K562 (cell line): ENCODE data around the gene ZBTB7A. TPM values are rescaled to one million over a fixed set of nuclear protein-coding genes. Genes with fewer than 3 reads are reported as not detected.

Experiments
- ATAC-seq: fragments of 200-7000 bp; cut with Tn5 transposase; 3 replicates; pipeline ENCODE4 v1.9.1; 2020; ENCODE audit warnings: moderate library complexity
- BruUV-seq: library from RNA; stranded (reverse); fragments of 400-500 nt; replicated peaks from 2 replicates; lab custom pipeline; 2021; lab: Mats Ljungman, UMichigan
- CTCF ChIA-PET: fragments of 300-600 bp; formaldehyde crosslinking; extraction: SDS; loops from one replicate; lab custom pipeline; 2021; ENCODE audit warnings: low intra/inter-chr PET ratio; lab: Yijun Ruan, JAX
- POLR2A ChIA-PET: fragments of 300-600, 350-650 bp; sonication (Branson Sonifier 250); formaldehyde crosslinking; extraction: SDS; loops from one replicate; lab custom pipeline; 2021; ENCODE audit warnings: antibody characterized with exemption, inconsistent platforms; lab: Yijun Ruan, JAX
- DNase-seq, 4 experiments: peaks; one replicate each; pipeline versions ENCODE4 v3.0.0 to v3.0.0-alpha.2; 2011 to 2018; ENCODE audit warnings: low spot score in 3 of 4, mixed read lengths in 3 of 4; ENCODE audit errors: extremely low read depth in 1 of 4
- FAIRE-seq: peaks from 2 replicates; lab custom pipeline; 2011; peaks lifted over from hg19 to GRCh38; lab: Jason Lieb, UNC
- H2AFZ ChIP-seq: 2 replicates; pipeline ENCODE4 v1.6.0; 2011; ENCODE audit warnings: low read depth, low read length, control low read depth, inconsistent platforms
- H3K27ac ChIP-seq: fragments of 200-600 bp; 3 replicates; pipeline ENCODE4 v1.8.0; 2011; ENCODE audit warnings: low read depth, mild to moderate bottlenecking, control low read depth, inconsistent platforms, low read length, moderate library complexity, mixed read lengths; ENCODE audit errors: extremely low read depth
- H3K27me3 ChIP-seq, 2 experiments: fragments of 300-600 bp in 1 of 2; 2 replicates in 1 of 2; 3 replicates in 1 of 2; pipeline versions ENCODE4 v1.6.0 to v1.8.0; 2011; ENCODE audit warnings: inconsistent platforms in 2 of 2, low read length in 2 of 2, mild to moderate bottlenecking in 1 of 2, mixed read lengths in 1 of 2, moderate library complexity in 1 of 2; ENCODE audit not compliant: control insufficient read depth in 2 of 2, insufficient read depth in 2 of 2
- H3K36me3 ChIP-seq: fragments of 300-600 bp; 3 replicates; pipeline ENCODE4 v1.8.0; 2011; ENCODE audit warnings: mild to moderate bottlenecking, low read length, inconsistent platforms; ENCODE audit not compliant: control insufficient read depth, insufficient read depth
- H3K4me1 ChIP-seq, 2 experiments: fragments of 200-600 bp in 1 of 2; replicated peaks in 1 of 2; 2 replicates in 1 of 2; 3 replicates in 1 of 2; pipeline versions ENCODE4 v1.5.1 to v1.8.0; 2011; ENCODE audit warnings: inconsistent platforms in 2 of 2, low read length in 2 of 2, mild to moderate bottlenecking in 1 of 2, mixed read lengths in 1 of 2, moderate library complexity in 1 of 2; ENCODE audit not compliant: control insufficient read depth in 2 of 2, insufficient read depth in 2 of 2
- H3K4me2 ChIP-seq: 2 replicates; pipeline ENCODE4 v1.6.1; 2011; ENCODE audit warnings: low read length, control low read depth, inconsistent platforms, mixed read lengths; ENCODE audit not compliant: insufficient read depth
- H3K4me3 ChIP-seq: fragments of 200-600 bp; sonication (generic), shearing (Covaris generic); 2 replicates; pipeline ENCODE4 v1.5.1; 2016; ENCODE audit warnings: control low read depth, inconsistent platforms
- H3K79me2 ChIP-seq: fragments of 200-600 bp; 3 replicates; pipeline ENCODE4 v1.8.0; 2011; ENCODE audit warnings: low read length, inconsistent platforms; ENCODE audit not compliant: control insufficient read depth, insufficient read depth
- H3K9ac ChIP-seq, 2 experiments: 2 replicates each; pipeline versions ENCODE4 v1.6.0 to v1.6.1; 2011; ENCODE audit warnings: low read depth in 2 of 2, low read length in 2 of 2, control low read depth in 1 of 2, inconsistent platforms in 1 of 2, mild to moderate bottlenecking in 1 of 2, mixed read lengths in 1 of 2; ENCODE audit not compliant: insufficient read depth in 1 of 2
- H3K9me1 ChIP-seq: one replicate; pipeline ENCODE4 v1.6.0; 2011; ENCODE audit warnings: inconsistent platforms, mild to moderate bottlenecking, low read length, moderate library complexity; ENCODE audit not compliant: control insufficient read depth, insufficient read depth
- H3K9me3 ChIP-seq: replicated peaks from 2 replicates; pipeline ENCODE4 v1.5.1; 2011; ENCODE audit warnings: low read depth, low read length, inconsistent platforms; ENCODE audit not compliant: control insufficient read depth, insufficient read depth
- H4K20me1 ChIP-seq: replicated peaks from 2 replicates; pipeline ENCODE4 v1.6.1; 2011; ENCODE audit warnings: low read length, inconsistent platforms, mixed read lengths; ENCODE audit not compliant: control insufficient read depth, insufficient read depth
- ELF4 ChIP-seq: fragments of 450-650 bp; formaldehyde crosslinking; IDR thresholded peaks from 2 replicates; pipeline ENCODE4 v1.4.0; 2022; ENCODE audit warnings: missing genetic modification characterization
- EP400 ChIP-seq: fragments of 450-650 bp; IDR thresholded peaks from 2 replicates; pipeline ENCODE4 v1.6.1; 2017; ENCODE audit warnings: antibody characterized with exemption, mild to moderate bottlenecking, moderate library complexity
- GABPB1 ChIP-seq: sonication (generic); formaldehyde crosslinking; IDR thresholded peaks from 2 replicates; pipeline ENCODE4 v1.8.0; 2022; ENCODE audit warnings: mild to moderate bottlenecking, missing genetic modification reagents
- POLR2AphosphoS5 ChIP-seq: IDR thresholded peaks from 2 replicates; pipeline ENCODE4 v1.6.1; 2011; ENCODE audit warnings: mild to moderate bottlenecking, low read depth, low read length, moderate library complexity; ENCODE audit not compliant: control insufficient read depth, insufficient read depth
- POLR3A ChIP-seq: IDR thresholded peaks from 2 replicates; pipeline ENCODE4 v1.6.1; 2011; ENCODE audit warnings: borderline replicate concordance, mild to moderate bottlenecking, moderate library complexity; ENCODE audit not compliant: insufficient read length, insufficient read depth; ENCODE audit errors: extremely low read depth
- RBFOX2 ChIP-seq: fragments of 200-400 bp; formaldehyde crosslinking; IDR thresholded peaks from 2 replicates; pipeline ENCODE4 v1.6.1; 2017; ENCODE audit warnings: low read depth, mild to moderate bottlenecking, low read length, moderate library complexity
- SUPT5H ChIP-seq: fragments of 450-650 bp; IDR thresholded peaks from 2 replicates; pipeline ENCODE4 v1.6.1; 2016
- TBP ChIP-seq: optimal IDR thresholded peaks from 2 replicates; pipeline ENCODE3; 2011; ENCODE audit warnings: low read depth, low read length, improper control_type of control experiment
- U2AF1 ChIP-seq: fragments of 200-400 bp; formaldehyde crosslinking; optimal IDR thresholded peaks from 2 replicates; pipeline ENCODE3; 2017; ENCODE audit warnings: mild to moderate bottlenecking, low read depth, low read length, moderate library complexity
- ZFX ChIP-seq: sonication (generic); formaldehyde crosslinking; IDR thresholded peaks from 2 replicates; pipeline ENCODE4 v1.8.0; 2022; ENCODE audit warnings: mild to moderate bottlenecking, missing genetic modification reagents, moderate library complexity
- ZNF551 ChIP-seq: fragments of 250-450 bp; sonication (Bioruptor Pico); IDR thresholded peaks from 2 replicates; pipeline ENCODE4 v1.5.0; 2021; ENCODE audit warnings: mild to moderate bottlenecking, moderate library complexity
- WGBS: fragments of 100-300 bp; shearing (Covaris generic); methylation state at CpG from one replicate; pipeline ENCODE4 v1.1.6; 2016; ENCODE audit warnings: low coverage, mixed read lengths; ENCODE audit not compliant: insufficient coverage; ENCODE audit errors: missing lambda C conversion rate; 5-methylcytosine and 5-hydroxymethylcytosine counted together
- in situ Hi-C: fragments of 300-500 bp; cut with MboI; formaldehyde crosslinking; loops from 4 replicates; pipeline ENCODE4 v1.15.0; 2018; ENCODE audit warnings: inconsistent platforms, mixed read lengths
- intact Hi-C: fragments of 100-400 bp; cut with micrococcal nuclease; formaldehyde crosslinking; loops from 2 replicates; pipeline ENCODE4 v1.14.2; 2022
- polyA plus RNA-seq, 8 experiments: library from polyadenylated mRNA; depleted of rRNA in 4 of 8; stranded (reverse) in 5 of 8; unstranded in 3 of 8; fragments of >200 nt; fragmentation: Nextera tagmentation in 2 of 8; fragmentation: Illumina TruSeq in 1 of 8; extraction: Ambion mirVana in 2 of 8; extraction: Trizol in 1 of 8; gene quantifications; 2 replicates each; pipeline versions ENCODE4 v1.2.1 to v1.2.3, GENCODE V29; 2011 to 2014; ENCODE audit warnings: inconsistent platforms in 1 of 8, missing spikeins in 1 of 8
- total RNA-seq, 7 experiments: library from RNA; depleted of rRNA in 6 of 7; stranded (reverse); fragments of >200 nt in 6 of 7; fragmentation: Illumina TruSeq in 2 of 7; extraction: Trizol in 2 of 7; gene quantifications; 2 replicates each; pipeline versions ENCODE4 v1.2.1 to v1.2.3, GENCODE V29; 2011 to 2021; ENCODE audit warnings: low replicate concordance in 1 of 7
- TF ChIP-seq, protein P1 (sequence below), 2 experiments: fragments of 450-650 bp; IDR thresholded peaks; 2 replicates each; pipeline ENCODE4 v1.6.1; 2016
- TF ChIP-seq, protein P2 (sequence below), 2 experiments: fragments of 450-650 bp; IDR thresholded peaks; 2 replicates each; pipeline ENCODE4 v1.6.1; 2018; ENCODE audit warnings: mild to moderate bottlenecking in 2 of 2, low read depth in 1 of 2; ENCODE audit not compliant: partially characterized antibody in 2 of 2
- TF ChIP-seq, protein P3 (sequence below): fragments of 450-650 bp; formaldehyde crosslinking; IDR thresholded peaks from 2 replicates; pipeline ENCODE4 v1.4.0; 2020; ENCODE audit warnings: mild to moderate bottlenecking, moderate library complexity

Gene ZBTB7A
- total and polyA plus RNA-seq, 9 of the 15 experiments (the other 6 are each of a cell fraction or from before 2014, with no cell fraction given) = 0.11 to 34.0 (median 4.6) TPM

DNA sequence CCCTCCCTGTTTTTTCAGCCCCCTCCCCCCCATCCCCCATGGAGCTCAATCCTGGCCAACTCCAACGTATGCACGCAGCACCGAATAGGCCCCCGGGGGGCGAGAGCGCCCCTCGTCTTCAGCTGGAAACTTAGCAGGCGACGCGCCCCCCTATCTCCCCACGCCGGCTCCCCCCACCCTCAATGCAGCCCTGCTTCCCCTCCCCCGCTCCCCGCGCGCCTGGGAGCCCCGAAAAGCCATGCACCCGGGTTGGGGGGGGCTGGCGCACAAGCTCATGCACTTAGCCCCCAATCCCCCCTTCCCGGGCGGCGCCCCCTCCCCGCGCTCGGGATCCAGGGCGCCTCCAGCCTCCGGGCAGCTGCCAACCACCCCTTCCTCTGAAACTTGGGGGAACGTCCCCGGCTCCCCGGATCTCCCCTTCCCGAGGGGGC is 508 bp downstream of the ZBTB7A start:
- Histone ChIP-seq H3K79me2 (peaks cover 43% of the 10 kb centered on the region), H2AFZ (no peak overlapping the region), H3K4me2 (peak overlapping the region; percentile 63; the same call in 1 of the 2 replicates), H3K9me1 (peaks cover 8% of the 10 kb centered on the region), H4K20me1 (peaks cover 33% of the 10 kb centered on the region), H3K27ac (peak overlapping the region; percentile 97), H3K4me1 (peaks cover 20 to 68% of the 10 kb centered on the region in 2 experiments), H3K4me3 (peak overlapping the region; percentile 100), H3K9me3 (no peaks in the 10 kb centered on the region), H3K27me3 (no peaks in the 10 kb centered on the region), H3K9ac (peak overlapping the region; percentile 83 to 98; a peak in 3 of 4 replicates), H3K36me3 (peaks cover 36% of the 10 kb centered on the region; the same call in 1 of the 3 replicates)
- no TSS peak for BruUV-seq
- intact Hi-C loops = loop anchor here (5.0 to 10.0 kb wide), 3 partner anchors 56 to 119 kb away; partner anchors contain the start of genes ANKRD24, MAP2K2, PIAS4 and SIRT6
- ChIA-PET CTCF (interaction anchor here (0.5 kb wide), 1 partner anchor 18 kb away, joined by 8 read pairs; no protein-coding TSS in a partner anchor), POLR2A (interaction anchor here (0.6 to 1.5 kb wide), 2 partner anchors 11 to 14 kb away, joined by 3 to 4 read pairs; no protein-coding TSS in a partner anchor)
- DNase-seq (no peak), FAIRE-seq (no peak), ATAC-seq (no peak)
- 1% methylated on average over 13 of the region's 31 CpGs for WGBS
- in situ Hi-C loops = no loop called here
- no peak for TF ChIP-seq ZNF551 (CRISPR knock-in tag)
- peak; percentile 2 for TF ChIP-seq TBP
- peak; percentile 72 for TF ChIP-seq RBFOX2
- TF ChIP-seq, protein P1, sequence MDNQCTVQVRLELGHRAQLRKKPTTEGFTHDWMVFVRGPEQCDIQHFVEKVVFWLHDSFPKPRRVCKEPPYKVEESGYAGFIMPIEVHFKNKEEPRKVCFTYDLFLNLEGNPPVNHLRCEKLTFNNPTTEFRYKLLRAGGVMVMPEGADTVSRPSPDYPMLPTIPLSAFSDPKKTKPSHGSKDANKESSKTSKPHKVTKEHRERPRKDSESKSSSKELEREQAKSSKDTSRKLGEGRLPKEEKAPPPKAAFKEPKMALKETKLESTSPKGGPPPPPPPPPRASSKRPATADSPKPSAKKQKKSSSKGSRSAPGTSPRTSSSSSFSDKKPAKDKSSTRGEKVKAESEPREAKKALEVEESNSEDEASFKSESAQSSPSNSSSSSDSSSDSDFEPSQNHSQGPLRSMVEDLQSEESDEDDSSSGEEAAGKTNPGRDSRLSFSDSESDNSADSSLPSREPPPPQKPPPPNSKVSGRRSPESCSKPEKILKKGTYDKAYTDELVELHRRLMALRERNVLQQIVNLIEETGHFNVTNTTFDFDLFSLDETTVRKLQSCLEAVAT (IDR thresholded peaks at IDR 0.05) = peak in 1 of 2 experiments; percentile 16; a peak in 1 of 4 replicates
- TF ChIP-seq U2AF1 = no peak
- no peak for TF ChIP-seq POLR3A
- peak; percentile 25; the same call in 1 of the 2 replicates for TF ChIP-seq EP400
- TF ChIP-seq GABPB1 (CRISPR knock-in tag) = peak; percentile 28; the same call in 1 of the 2 replicates
- TF ChIP-seq, protein P2, sequence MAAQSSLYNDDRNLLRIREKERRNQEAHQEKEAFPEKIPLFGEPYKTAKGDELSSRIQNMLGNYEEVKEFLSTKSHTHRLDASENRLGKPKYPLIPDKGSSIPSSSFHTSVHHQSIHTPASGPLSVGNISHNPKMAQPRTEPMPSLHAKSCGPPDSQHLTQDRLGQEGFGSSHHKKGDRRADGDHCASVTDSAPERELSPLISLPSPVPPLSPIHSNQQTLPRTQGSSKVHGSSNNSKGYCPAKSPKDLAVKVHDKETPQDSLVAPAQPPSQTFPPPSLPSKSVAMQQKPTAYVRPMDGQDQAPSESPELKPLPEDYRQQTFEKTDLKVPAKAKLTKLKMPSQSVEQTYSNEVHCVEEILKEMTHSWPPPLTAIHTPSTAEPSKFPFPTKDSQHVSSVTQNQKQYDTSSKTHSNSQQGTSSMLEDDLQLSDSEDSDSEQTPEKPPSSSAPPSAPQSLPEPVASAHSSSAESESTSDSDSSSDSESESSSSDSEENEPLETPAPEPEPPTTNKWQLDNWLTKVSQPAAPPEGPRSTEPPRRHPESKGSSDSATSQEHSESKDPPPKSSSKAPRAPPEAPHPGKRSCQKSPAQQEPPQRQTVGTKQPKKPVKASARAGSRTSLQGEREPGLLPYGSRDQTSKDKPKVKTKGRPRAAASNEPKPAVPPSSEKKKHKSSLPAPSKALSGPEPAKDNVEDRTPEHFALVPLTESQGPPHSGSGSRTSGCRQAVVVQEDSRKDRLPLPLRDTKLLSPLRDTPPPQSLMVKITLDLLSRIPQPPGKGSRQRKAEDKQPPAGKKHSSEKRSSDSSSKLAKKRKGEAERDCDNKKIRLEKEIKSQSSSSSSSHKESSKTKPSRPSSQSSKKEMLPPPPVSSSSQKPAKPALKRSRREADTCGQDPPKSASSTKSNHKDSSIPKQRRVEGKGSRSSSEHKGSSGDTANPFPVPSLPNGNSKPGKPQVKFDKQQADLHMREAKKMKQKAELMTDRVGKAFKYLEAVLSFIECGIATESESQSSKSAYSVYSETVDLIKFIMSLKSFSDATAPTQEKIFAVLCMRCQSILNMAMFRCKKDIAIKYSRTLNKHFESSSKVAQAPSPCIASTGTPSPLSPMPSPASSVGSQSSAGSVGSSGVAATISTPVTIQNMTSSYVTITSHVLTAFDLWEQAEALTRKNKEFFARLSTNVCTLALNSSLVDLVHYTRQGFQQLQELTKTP (IDR thresholded peaks at IDR 0.05; ENCODE audit: low read depth in 1 of 2, partially characterized antibody in 2 of 2) = peak in 1 of 2 experiments; percentile 33
- peak; percentile 58 for TF ChIP-seq SUPT5H
- TF ChIP-seq ELF4 (CRISPR knock-in tag) = no peak
- peak; percentile 4; the same call in 1 of the 2 replicates for TF ChIP-seq ZFX
- TF ChIP-seq POLR2AphosphoS5 = 0 out of 2 replicates have a peak, but pooled peaks have one; percentile 17
- TF ChIP-seq, protein P3, sequence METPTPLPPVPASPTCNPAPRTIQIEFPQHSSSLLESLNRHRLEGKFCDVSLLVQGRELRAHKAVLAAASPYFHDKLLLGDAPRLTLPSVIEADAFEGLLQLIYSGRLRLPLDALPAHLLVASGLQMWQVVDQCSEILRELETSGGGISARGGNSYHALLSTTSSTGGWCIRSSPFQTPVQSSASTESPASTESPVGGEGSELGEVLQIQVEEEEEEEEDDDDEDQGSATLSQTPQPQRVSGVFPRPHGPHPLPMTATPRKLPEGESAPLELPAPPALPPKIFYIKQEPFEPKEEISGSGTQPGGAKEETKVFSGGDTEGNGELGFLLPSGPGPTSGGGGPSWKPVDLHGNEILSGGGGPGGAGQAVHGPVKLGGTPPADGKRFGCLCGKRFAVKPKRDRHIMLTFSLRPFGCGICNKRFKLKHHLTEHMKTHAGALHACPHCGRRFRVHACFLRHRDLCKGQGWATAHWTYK (CRISPR knock-in tag) = 0 out of 2 replicates have a peak, but pooled peaks have one; percentile 22
